ENCODE measurements around the gene ANAPC13.

Gene ANAPC13

DNA sequence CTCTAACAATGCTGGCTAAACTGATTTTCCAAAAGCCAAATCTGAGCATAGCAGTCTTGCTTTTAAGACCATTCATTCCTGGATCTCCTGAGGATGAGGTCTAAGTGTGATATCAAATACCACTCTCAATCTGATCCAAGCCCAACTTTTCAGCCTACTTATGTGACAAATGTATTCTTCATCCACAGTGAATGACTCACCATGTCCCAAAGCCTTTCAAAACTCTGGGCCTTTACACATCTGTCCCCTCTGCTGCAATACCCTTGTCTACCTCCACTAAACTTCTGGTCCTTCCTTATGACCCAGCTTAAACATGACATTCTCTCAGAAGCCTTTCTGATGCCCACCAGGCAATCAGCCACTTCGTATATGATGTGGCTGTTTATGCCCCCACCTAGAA is 4.6 kb downstream of the ANAPC13 start:
- DNase-seq, result no peak

DNA sequence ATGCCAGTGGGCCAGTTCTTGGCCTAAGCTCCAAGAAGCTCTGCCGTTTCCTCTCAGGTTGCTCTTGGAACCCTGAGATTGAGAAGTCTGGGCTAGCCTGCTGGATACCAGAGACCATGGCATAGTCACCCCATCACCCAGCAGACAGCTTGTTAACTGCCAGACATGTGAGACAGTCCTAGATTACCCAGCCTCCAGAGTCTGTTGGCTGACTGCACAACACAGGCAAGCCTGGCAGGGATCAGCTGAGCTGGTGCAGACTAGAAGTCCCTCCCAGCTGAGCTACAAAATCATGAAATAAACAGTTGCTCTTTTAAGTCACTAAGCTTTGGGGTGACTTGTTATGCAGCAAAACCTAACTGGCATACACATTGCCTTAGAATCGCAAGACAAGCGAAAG is 5.2 kb downstream of the ANAPC13 start:
- no peak for DNase-seq

DNA sequence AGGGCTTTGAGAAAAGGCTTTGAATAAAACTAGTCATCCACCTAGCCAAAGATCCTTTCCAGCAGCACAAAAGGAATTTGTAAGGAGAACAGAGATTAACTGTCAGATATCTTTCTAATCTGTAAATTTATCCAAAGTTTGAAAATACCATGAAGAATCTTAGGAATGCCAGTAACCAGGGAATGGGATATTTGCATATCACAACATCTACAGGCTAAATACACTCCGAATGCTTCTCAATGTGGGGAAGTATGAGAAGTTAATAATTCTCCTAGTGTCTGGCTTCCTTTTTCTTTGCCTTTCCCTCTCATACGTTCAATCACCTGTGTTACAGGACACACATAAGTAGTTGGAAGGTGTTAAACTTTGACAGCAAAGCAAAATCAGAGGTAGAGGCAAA is 7.8 kb downstream of the ANAPC13 start:
- no peak for DNase-seq

- no peak for DNase-seq
Observed at GRCh38 chr3:134477002-134477401, 8.8 kb downstream of the ANAPC13 start.

- no peak for DNase-seq
Observed at GRCh38 chr3:134476306-134476705, 9.5 kb downstream of the ANAPC13 start.

DNA sequence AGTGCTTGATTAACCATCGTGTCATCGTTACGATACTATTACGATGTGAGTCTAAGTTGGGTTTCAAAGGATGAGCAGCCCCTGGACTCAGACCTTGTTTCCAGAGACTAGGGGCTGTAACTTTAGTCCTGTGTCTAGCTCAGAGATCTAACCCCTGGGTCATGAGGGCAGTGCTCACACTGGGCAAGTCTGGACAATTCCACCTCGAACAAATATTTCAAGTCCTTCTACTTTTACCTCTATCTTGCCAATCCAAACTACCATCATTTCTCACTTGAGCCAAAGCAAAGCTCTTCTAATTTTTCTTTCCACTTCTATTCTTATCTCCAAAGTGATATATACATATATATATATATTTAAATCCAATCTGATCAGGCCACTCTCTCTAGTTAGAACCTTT is 10.8 kb downstream of the ANAPC13 start:
- DNase-seq, result no peak

- DNase-seq, result peak; percentile 74
Observed at GRCh38 chr3:134473868-134474546, 11.8 kb downstream of the ANAPC13 start.

DNA sequence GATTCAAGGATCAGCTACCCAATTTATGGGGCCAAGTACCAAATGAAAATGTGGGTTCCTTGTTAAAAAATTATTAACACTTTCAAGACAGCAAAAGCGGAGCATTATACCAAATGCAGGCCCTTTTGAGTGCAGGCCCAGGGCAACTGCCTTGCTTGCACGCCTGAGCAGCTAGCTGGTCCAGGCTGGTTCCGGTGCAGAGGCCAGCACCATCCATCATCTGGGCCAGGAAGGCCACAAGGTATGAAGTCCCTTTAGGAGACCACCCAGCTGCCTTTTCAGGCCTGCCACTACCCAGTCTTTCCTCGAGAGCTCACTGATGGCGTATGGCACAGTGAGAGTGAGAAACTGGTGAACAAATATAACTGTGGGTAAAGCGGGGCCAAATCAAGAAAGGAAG is 13.0 kb downstream of the ANAPC13 start:
- DNase-seq, result no peak

DNA sequence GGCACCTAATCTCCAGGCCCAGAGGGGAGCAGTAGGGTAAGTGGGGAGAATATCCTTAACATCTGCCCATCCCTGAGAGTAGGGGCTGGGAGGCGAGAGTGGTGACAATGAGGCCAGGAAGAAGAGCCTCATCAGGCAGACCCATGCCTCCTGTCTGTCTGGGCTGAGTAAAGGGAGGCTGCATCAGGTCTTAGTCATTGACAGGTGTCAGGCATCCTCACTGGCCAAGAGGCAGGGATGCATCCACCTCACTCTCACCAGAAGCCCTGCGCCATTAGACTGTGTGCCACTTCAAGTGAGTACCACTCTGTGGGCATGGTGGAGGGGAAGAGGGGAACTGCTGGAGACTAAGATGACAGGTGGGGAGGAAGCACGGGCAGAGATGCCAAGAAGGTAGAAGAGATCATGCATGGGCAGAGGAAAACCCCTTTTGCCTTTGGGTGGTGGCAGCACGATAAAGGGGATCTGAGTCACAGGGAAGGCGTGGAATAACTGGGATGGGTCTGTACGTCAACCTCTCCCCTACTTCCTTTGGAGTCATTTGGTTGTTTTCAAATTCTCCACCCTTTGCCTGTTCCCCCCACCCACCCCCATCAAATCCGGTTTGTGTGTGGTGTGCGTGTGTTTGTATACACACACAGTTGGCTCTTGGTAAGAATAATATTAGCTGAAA is 14.1 kb downstream of the ANAPC13 start:
- DNase-seq, result no peak

GRCh38 chr3:134468519-134468918 is 17.3 kb downstream of the ANAPC13 start:
- no peak for DNase-seq

GRCh38 chr3:134466331-134466730 is 19.5 kb downstream of the ANAPC13 start:
- no peak for DNase-seq

GRCh38 chr3:134464689-134465365 is 21.0 kb downstream of the ANAPC13 start:
- no peak for DNase-seq

DNA sequence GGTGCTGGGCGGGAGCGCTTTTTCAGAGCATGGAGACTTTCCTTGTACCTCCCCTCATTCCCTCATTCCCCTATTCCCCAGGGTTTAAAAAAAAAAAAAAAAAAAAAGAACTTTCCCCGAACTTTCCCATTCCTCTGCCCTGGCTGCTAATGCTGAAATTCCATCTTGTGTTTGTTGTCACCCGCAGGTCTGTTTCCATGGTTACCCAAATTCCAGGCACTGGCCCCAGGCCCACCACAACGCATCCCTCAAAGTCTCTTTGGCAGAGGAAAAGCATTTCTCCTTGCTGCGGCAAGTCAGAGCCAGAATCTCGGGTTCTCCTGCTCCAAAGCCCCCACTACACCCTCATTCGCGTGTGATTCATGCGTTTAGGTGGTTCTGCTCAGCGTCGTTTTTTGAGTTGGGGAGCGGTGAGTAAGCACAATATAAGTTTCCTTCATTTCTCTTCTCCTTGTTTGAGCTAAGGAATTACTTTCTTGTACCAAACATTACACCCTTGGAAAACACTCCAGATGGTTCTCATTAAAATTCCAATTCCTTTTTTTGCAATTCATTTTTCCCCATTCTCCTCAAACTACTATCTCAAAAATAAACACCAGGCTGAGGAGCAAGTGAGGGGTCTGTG is 21.6 kb downstream of the ANAPC13 start:
- DNase-seq, result no peak

DNA sequence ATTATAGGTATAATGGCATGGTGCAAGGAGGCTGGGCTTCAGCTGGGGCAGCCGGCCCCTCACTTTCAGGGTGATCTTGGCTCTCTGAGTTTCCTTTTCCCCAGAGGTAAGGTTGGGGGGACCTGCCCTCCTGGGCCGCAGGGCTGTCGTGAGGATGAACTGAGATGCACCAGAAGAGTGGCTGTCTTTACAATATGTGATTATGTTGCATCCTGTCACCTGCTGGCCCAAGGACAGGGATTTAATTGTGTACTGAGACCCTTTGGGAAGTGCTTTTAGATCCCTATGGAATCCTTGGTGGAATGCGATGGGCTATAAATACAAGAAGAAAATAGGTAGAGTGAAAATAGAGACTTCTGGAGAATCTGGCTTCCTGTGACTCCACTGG is 22.1 kb downstream of the ANAPC13 start:
- DNase-seq, result no peak

GRCh38 chr3:134462331-134462941 is 23.3 kb downstream of the ANAPC13 start:
- DNase-seq, result no peak

DNA sequence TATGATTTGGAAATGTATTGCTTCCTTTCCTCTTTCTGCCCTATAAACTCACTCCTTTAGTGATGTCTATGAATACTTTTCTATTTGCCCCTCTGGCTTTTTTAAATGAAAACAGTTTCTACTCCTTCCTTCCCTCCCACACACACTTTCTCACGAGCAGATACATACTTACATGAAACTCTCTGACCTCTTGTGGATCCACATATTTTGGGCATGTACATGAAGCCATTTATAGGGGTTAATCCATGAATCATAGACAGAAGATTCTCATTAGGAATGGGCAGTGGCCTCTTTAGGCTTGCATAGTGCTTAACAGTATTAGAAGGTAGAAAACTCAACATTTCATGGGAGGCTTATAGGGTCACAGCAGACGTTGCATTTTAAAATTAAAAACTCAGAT is 24.8 kb downstream of the ANAPC13 start:
- DNase-seq, result no peak

- no peak for DNase-seq
Observed at GRCh38 chr3:134459562-134459961, 26.2 kb downstream of the ANAPC13 start.

GRCh38 chr3:134458406-134458945 is 27.3 kb downstream of the ANAPC13 start:
- DNase-seq, result no peak

DNA sequence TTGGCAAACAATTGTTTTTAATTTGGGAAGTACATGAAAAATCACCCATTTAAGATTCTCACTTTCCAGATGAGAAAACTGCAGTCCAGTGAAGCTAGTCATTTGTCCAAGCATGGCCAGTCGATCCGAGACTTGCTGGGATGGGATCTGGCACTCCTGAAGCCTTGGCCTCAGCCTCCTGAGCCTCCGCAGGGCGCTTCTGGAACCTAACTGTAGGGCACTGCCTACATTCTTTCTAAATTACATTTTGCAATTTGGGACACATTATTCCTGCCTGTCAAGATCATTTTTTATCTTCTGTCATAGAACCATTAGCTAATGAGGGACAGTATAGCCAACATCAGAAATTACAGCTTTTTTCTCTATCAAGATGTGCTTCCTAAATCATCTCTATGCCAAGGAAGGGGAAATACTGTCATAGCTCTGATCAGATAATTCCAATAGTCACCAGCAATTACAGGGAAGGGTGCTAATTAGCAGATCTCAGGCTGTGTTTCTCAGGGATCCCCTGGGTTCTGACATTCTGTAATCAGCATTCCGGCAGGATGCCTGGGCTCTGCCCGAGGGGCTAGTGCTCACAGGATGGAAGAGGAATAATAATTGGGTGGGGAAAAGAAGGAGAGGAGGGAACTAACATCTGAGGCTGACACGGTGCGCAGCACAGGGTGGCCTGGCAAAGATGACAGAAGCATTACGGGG is 28.3 kb downstream of the ANAPC13 start:
- DNase-seq, result no peak

- DNase-seq, result no peak
Observed at GRCh38 chr3:134453631-134454030, 32.2 kb downstream of the ANAPC13 start.

DNA sequence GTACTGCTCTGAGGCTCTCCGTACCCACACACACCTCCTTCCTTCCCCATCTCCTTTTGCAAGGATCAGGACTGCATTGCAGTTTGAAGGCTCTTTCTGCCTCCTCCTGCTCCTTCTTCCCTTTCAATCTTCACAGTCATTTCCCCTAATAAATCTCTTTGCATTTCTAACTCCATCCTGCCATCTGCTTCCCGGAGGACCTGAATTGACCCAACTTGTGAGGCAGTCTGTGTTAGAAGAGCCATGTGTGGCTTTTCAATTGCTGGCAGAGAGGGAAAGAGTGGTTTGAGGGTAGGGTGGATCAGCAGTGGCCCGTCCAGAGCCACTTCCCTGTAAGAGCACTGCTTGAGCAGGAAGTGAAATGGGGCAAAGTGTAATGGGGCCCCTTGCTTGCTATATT is 35.8 kb downstream of the ANAPC13 start:
- DNase-seq, result no peak

- no peak for DNase-seq
Observed at GRCh38 chr3:134449277-134449676, 36.5 kb downstream of the ANAPC13 start.
